A673 (cell line): ENCODE measurements around the gene LBH.

Experiments used
- CTCF ChIP-seq: fragments of 300-800, 200-600 bp; sonication (generic); conservative IDR thresholded peaks from 2 replicates; pipeline ENCODE4 v1.5.1; 2017; ENCODE audit warnings: low read depth, mild to moderate bottlenecking, antibody characterized with exemption, low read length, moderate library complexity, mixed read lengths
- EZH2 ChIP-seq: fragments of 200-600 bp; sonication (generic); IDR thresholded peaks from 2 replicates; pipeline ENCODE4 v1.6.1; 2017; ENCODE audit warnings: borderline replicate concordance, low read depth, mild to moderate bottlenecking, mixed read lengths, antibody characterized with exemption, low read length; ENCODE audit not compliant: poor library complexity, severe bottlenecking

DNA sequence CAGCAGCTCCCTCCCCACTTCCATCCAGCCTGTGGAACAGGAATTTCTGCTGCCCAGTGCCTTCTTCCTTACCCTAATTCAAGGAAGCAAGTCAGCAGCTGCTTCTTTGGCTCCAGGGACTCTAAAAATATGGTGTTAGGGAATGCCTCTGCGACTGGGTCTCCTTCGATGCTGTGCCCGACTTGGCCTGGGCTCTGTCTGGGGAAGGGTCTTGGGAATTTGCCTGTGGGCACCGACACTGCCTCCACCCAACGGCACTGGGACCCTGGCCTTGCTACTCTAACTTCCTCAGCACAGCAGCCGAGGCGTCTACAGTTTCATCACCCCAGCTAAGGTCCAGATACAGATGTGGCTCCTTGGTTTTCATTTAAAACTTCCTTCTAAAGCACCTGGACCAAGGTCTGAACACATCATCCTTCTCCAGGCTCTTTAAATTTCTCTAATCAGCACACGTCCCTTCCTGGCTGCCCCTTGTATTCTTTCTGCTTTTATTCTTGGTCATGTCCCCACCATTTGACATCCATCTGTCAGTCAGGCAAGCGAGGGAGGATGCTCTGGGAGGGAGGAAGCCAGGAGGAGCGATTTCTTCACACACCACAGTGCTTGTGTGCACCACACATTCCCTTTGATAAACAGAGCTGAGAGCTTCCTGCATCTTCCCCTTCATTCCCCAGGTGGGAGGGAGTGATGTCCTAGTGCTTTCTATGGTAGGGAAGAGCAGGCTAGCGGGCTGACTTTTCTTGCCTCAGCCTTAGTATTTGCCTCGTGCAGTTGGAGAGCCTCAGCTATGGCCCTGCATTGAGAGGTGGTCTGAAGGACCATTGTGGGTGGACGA, 6.8 kb downstream of the LBH start:
- TF ChIP-seq CTCF (no peak), EZH2 (no peak)
